Hippocampal formation (tissue), 2 donors: ENCODE data around the gene FLT1.

Source experiments
- DNase-seq, 2 donors: peaks; one replicate each; lab custom pipeline; 2025; lab: John Stamatoyannopoulos, UW

FLT1 gene

DNA sequence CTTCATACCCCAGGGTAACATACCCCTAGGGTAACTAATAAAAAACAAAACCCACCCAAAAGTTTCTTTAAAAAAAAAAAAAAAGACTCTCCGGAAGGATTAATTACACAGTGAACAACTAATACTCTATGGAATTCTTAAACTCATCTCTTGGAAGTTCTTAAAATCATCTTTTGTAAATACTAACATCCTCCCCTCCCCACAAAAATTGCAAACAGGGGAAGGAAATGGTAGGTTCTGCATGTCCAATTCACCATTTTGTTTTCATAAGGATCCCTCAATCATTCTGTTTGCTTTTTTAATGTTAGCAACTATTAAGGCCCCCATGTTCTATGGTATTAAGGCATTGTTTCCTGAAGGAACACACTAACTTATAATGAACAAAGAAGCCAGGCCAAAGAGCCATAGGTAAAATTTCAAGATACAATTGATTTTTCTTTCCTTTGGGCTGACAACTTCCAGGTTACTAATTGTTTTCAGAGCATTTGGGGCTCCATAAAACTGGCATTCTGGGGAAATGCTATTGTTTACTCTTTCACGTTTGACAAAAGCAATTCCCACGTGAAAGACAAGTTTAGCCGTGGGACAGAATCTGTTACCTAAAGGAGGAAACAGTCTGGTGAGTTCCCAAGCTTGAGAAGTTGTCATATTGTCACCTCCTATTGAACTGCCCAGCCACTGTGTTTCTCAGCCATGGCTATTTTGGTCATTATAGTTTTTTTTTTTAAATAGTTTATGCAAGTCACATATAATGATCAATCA is 107.0 kb downstream of the FLT1 start:
- DNase-seq, result no peak

GRCh38 chr13:28385362-28385761 is 109.6 kb downstream of the FLT1 start:
- no peak for DNase-seq

GRCh38 chr13:28384789-28385188 is 110.1 kb downstream of the FLT1 start:
- DNase-seq, result no peak

DNA sequence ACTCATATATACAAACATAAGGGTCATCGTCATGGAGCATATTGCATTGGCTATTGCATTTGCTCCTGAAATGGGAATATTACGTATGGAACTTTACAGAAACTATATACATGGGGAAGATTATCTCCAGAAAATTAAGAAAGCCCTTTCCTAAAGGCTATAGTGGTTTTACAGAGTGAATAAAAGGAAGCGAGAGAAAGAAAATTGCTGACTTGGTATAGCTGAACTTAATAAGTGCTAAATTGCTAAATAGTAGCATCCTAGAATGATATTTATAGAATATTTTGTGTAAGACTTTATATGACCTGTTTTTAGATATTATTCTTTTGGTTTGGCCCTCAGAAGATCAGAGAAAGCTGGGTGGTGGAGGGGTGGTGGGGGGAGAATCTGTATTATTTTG is 114.6 kb downstream of the FLT1 start:
- no peak for DNase-seq

GRCh38 chr13:28379371-28380083 is 115.4 kb downstream of the FLT1 start:
- DNase-seq, result no peak

DNA sequence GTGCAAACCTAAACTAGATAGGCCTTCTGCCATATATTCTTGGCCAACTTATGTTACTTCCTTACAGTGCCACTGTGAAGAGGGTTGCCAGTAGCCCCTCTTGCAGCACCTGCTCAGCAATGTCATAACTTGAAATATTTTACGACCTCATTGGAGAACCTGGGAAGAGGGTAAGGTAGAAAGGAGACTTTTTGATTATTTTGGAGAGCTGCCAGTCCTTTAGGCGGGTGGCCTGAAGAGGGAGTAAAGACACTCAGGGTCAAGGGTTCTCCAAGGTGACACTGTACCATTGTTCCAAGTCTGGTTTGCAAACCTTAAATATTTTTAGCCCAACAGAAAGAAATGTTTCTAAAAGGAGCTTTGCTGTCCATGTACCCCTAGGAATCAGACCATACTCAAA is 118.3 kb downstream of the FLT1 start:
- no peak for DNase-seq

DNA sequence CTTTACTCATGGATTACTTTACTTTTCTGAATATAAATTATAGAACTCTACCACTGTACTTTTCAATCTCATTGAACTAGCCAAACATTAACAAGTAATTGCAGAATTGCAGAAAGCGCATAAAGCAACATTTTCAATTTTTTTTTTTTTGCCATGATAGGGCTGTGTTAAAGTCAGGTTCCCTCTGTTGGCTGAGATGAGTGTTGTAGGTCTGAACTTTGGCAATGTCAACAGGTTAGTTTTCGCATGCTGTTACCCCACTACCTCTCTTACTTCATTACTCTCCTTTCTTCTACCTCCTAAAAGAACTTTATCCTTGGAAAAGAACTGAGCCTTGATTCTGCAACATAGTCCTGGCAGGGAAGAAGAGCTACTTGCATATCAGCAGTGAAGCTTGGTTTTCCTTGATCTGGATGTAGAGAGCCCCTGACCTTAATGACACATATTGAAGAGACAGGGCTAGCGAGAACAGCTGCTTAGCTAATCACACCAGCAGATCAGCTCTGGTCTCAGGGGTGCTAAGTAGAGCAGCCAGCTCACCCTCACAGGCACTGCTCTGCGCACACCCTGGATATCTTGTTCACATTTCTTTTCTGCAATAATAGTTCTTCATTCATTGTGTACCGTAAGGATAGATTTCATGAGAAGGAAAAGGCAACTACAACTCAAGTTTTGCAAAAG is 119.5 kb downstream of the FLT1 start:
- no peak for DNase-seq

- DNase-seq, result no peak
These were observed 121.1 kb downstream of the FLT1 start for GRCh38 chr13:28373810-28374209.

DNA sequence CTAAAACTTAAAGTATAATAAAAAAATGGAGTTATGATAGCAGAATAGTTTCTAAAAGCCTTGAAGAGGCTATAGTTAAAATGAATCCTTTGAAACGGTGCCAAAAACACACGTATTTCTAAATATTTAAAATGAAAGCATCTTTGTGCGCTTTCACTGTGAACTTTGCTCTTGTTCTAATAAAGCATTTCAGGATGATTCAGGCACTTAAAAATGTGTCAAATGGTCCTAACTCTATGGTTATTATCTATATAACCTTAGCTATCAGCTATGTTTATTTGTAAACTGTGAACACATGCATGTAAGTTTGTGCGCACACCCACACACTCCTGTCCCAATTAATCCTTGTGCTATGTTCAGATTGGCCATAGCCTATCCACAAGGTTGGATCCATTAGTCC is 124.5 kb downstream of the FLT1 start:
- no peak for DNase-seq

DNA sequence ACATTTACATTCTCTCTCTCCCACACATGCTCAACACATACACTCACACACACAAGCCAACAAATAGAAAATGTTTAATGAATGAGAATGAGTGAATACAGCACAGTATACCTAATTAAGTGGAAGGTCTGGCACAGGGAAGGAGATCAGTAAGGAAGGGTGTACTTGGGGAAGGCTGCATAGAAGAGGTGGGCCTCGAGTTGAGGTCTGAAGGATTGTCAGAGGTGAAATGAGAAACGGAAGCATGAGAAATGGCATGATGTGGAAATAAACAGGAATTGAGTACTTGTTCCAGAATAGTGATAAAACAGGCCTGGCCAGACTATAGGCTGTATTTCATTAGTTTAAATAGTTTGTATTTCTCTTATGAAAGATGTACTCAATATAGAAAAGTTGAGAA is 136.2 kb downstream of the FLT1 start:
- DNase-seq, result no peak

- no peak for DNase-seq
These were observed 137.0 kb downstream of the FLT1 start for GRCh38 chr13:28357911-28358433.

- DNase-seq, result no peak
These were observed 137.6 kb downstream of the FLT1 start for GRCh38 chr13:28357247-28357825.

DNA sequence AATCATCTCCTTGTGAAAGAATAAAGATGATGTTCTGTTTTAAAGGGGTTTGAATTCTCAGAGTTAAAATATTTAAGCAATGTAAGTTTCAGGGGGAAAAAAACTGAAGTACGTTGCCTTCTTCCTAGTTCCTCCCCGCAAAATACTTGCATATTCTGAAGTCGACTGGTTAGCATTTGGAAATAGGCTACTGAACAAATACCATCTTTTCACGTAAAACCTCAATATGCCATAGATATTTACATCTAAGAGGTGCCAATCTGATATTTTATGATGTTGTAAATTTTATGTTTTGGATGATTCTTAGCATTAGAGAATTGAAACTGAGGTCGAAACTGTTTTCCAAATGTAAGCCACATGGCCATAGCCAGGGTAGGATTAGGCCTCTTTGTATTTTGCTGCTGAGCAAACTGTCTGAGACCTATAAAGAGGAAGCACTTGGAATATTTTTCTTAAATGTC is 138.3 kb downstream of the FLT1 start:
- DNase-seq, result no peak

- no peak for DNase-seq
These were observed 139.0 kb downstream of the FLT1 start for GRCh38 chr13:28355822-28356371.

DNA sequence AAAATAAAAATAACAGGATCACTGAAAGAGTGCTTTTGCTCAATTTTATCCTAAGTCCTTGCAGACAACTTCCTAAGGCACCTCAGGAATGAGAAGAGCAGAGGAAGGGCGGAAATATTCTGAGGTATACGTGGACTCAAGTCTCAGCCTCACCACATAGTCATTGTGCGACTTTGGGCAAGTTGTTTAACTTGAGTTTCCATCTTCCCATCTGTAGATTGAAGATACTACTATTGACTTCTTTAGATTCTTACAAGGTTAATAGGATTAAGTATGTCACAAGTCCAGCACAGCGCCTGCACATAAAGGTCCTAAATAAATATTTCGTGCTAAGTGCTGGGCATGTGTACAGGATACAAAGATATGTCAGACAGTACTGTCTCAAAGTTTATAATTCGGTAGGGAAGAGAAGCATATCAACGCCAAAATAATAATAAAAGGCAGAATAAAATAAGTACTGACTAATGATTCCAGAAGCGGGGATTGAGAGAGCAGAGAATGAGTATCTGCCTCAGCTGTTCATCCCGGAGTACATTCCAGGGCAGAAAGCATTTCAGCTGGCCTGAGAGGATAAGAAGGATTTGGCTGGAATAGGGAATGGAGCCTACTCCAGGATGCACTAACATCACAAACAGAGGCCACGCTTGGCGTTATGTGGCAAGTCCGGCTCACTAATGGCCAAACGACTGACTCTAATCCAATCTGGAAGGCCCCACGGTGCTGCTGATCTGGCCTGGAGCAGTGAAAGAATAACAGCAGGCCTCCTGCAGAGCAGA is 139.7 kb downstream of the FLT1 start:
- DNase-seq, result no peak

DNA sequence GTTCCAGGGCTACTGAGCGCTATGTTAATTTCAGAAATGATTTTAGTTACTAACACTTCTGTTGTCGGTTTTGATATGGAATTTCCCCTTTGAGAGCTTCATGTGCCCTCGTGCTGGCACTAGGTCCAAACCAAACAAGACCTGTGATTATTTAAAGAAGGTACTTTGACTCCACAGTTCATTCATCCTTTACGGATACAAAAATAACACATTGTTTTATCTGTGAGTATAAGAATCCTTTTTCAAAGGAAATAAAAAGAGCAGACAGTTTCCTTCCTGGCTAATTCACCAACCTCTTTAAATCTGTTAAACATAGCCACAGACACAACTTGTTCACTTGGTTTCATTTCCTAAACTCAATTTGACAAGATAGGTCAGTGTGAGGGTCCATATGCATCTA is 141.2 kb downstream of the FLT1 start:
- DNase-seq, result no peak

- DNase-seq, result no peak
These were observed 144.8 kb downstream of the FLT1 start for GRCh38 chr13:28349907-28350654.

DNA sequence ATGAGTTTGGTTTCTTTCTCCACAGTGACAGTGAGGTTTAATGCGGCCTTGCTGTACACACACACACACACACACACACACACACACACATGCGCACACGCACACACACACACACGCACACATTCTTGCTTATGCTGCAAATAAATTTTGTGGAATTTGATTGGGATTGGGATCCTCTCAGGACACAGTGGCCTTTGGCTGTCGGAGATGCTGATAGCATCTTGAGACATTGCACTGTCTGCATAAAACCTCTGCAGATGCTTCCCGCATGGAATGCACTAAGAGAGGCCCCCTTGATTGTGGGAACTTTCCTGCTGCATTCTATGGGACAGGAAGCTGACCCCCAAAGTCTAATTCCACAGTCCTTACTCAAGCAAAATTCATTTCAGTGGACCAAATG is 145.6 kb downstream of the FLT1 start:
- DNase-seq, result no peak

- no peak for DNase-seq
These were observed 147.2 kb downstream of the FLT1 start for GRCh38 chr13:28347456-28348371.
